HG02870 (cell line): ENCODE results near the gene CLPTM1.
A peak's percentile ranks its signal among the peaks of the same experiment; 100 is the strongest.

Experiments used
- ATAC-seq: cut with Tn5 transposase; IDR thresholded peaks from one replicate; pipeline ENCODE4 v1.9.1; 2021; ENCODE audit warnings: mild to moderate bottlenecking, moderate library complexity; ENCODE audit not compliant: unreplicated experiment

The CLPTM1 gene

DNA sequence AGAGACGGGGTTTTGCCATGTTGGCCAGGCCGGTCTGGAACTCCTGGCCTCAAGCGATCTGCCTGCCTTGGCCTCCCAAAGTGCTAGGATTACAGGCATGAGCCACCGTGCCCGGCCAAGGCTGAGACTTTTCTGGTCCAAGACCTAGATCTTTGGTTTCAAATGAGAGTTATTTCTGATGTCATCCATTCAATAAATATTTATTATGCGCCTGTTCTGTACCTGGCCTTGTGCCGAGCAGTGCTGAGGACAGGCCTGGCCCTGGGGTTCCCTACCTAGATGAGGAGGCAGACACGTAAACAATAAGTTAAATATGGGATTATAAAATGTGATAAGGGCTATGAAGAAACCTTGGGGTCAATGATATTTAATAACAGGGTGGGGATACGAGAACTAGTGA, 50.6 kb downstream of the CLPTM1 start:
- no peak for ATAC-seq

DNA sequence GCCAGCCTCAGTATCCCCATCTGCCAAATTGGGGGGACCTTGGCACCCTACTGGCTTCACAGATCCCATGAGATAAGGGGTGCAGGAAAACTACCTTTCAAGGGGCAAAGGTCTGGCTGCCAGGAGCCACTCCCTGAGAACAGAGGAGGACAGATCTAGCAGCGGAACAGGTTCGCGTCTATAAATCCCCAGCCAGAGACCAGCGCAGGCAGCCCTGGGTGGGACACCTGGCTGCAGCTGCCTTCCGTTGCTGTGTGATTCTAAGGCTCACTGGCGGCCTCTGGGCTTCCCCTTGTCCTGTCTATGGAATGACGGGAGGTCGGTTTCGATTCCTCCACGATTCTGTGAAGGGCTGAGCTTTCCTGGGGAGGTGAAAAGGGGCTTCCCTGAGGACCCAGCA, 53.4 kb downstream of the CLPTM1 start:
- no peak for ATAC-seq

DNA sequence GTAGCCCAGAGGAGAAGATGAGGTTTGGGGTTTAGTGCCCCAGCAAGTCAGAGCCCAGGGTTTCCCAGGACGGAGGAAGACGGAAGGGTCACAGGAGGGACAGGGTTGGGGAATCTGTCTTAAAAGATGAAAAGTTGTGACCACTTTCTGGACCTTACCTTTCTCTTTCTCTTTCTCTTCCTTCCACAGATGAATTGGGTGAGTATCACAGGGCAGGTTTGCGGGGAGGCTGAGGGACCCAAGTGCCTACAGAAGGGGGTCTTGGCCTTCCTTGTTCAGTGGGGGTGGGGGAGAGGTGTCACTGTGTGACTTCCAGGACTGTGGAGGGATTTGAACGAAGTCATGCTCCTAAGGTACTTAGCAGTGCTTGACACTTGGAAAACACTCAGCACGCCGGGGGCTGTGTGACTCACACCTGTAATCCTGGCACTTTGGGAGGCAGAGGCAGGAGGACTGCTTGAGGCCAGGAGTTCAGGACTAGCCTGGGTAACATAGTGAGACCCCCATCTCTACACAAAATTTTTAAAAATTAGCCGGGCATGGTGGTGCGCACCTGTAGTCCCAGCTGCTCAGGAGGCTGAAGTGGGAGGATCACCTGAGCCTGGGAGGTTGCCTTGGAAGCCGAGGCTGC, 54.6 kb downstream of the CLPTM1 start:
- ATAC-seq, result no peak

DNA sequence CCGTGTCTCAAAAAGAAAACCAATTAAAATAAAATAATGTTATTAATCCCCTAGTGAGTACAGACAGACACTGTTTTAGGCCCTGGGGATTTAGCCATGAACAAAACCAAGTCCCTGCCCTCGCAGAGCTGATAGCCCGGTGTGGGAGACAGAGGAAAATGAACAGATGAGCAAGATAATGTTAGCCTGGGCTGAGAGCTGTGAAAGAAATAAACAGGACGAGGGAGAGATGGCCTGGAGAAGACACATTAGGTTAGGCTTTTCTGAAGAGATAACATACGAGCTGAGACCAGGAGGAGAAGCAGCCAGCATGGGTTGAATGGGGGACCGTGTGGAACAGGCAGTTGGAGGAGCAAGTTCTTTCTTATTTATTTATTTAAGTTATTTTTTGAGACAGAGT, 55.1 kb downstream of the CLPTM1 start:
- ATAC-seq, result no peak

DNA sequence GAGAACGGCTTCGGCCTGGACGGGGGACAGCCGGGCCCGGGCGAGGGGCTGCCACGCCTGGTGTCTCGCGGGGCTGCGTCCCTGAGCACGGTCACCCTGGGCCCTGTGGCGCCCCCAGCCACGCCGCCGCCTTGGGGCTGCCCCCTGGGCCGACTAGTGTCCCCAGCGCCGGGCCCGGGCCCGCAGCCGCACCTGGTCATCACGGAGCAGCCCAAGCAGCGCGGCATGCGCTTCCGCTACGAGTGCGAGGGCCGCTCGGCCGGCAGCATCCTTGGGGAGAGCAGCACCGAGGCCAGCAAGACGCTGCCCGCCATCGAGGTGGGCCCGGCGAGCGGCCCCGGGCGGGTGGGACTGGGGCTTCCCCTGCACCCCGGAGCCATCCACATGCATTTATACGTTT, 56.8 kb downstream of the CLPTM1 start:
- ATAC-seq, result no peak

DNA sequence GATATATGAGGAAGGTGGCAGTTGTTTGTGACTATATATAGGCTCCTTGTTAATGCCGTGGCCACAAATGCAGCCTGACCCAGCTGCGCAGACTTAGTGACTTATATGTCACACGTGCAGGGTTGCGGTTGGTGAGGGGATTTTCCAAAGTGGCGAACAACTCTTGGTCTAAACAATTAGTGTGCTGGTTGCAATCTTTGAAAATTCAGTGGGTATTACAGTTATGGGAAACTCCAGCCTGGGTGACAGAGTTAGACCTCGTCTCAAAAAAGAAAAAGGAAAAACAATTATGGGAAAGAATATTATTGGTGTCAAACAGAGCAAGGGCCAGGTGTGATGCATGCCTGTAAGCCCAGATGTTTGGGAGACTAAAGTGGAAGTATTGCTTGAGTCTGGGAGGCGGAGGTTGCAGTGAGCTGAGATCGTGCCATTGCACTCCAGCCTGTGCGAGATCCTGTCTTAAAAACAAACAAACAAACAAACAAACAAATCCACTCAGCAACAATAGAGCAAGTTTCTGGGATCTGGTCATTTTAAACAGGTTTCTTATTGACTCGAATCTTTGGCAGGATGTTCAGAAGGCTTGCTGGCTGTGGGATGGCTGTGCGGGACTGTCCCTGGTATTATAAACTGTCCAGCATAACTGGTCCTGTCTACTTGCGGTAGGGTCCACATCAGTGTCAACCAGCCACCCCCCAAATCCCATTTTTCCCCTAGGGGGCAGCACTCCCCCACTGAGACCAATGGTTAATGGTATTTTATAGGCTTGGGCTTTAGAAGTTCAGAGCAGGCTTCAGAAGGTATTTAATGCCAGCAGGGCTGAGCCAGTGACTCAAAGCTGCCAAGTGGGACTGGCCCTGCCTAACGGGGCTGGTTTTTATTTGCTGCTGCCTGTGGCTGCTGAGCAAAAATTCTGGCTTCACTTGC, 61.5 kb downstream of the CLPTM1 start:
- ATAC-seq, result peak; percentile 73

DNA sequence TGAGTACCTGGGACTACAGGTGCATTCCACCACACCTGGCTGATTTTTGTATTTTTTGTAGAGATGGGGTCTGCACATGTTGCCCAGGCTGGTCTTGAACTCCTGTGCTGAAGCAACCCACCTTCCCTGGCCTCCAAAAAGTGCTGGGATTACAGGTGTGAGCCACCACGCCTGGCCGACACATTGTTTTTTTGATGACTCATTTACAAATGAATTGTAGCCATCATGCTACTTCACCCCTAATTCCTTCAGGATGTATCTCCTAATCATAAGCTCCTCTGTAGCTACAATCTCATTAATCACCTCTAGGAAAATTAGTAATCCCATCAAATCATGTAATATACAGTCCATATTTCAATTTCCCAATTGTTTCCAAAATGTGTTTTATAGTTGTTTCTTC, 64.0 kb downstream of the CLPTM1 start:
- ATAC-seq, result no peak

DNA sequence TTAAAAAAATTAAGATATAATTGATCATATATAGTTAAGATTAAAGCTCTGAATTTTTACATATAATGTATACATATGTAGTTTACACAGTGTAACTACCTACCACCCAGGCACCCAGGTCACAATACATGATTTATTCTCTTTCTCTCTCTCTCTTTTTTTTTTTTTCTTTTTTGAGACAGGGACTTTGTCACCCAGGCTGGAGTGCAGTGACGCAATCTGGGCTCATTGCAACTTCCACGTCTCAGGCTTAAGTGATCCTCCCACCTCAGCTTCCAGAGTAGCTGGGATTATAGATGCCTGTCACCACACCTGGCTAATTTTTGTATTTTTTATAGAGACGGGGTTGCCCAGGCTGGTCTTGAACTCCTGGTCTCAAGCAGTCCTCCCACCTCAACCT, 64.9 kb downstream of the CLPTM1 start:
- no peak for ATAC-seq

DNA sequence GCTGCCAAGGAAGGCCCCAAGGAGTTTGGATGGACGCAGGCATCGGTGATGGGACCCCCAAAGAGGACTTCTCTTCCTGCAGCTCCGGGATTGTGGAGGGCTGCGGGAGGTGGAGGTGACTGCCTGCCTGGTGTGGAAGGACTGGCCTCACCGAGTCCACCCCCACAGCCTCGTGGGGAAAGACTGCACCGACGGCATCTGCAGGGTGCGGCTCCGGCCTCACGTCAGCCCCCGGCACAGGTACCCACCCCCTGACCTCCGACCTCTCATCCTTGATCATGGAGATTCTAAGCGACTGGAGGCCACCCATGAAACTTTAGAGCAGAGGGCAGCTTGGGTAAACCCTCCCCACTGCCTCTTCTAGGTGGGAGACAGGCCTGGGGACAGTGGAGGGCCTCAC, 66.8 kb downstream of the CLPTM1 start:
- no peak for ATAC-seq

DNA sequence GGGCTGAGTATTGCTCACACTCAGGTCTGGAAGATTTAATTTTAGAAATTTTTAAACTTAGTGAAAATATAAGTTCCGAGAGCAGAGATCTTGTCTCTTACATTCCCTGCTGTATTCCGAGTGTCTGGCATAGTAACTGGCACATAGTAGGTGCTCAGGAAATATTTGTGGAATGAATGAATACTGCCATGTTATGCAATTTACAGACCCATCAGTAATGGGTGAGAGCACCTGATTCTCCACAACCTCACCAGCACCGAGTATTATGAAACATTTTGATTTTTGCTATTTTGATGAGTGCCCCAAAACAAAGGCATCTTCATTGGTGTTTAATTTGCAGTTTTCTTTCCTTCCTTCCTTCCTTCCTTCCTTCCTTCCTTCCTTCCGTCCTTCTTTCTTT, 67.9 kb downstream of the CLPTM1 start:
- no peak for ATAC-seq

DNA sequence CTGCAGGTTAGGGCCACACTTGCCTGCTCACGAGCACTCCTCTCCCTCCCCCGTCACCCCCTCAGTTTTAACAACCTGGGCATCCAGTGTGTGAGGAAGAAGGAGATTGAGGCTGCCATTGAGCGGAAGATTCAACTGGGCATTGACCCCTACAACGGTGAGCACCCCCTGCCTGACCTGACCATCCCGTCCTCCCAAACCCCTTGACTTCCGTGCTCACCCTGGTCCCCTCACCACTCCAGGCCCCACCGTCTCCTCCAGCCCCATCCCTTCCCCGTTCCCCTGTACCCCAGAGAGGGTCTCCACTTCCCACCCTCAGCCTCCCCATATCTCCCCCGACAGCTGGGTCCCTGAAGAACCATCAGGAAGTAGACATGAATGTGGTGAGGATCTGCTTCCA, 70.1 kb downstream of the CLPTM1 start:
- no peak for ATAC-seq

DNA sequence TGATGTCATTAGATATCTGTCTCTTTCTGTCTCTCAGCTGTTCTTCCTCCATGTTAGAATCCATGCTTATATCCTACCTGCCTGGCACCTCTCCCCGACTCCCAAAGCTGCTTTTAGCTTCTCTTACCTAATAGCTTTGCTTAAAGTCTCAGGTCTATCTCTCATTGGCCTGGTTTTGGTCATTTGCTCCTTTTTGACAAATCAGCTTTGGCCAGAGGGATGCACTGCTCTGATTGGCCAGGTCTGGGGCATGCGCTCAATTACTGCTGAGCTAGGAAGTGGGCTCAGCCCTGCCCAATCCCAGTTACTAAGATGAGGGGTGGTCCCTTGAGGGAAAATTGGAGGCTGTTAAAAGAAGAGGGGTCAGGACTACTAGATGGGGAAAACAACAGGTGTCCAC, 72.2 kb downstream of the CLPTM1 start:
- ATAC-seq, result no peak

DNA sequence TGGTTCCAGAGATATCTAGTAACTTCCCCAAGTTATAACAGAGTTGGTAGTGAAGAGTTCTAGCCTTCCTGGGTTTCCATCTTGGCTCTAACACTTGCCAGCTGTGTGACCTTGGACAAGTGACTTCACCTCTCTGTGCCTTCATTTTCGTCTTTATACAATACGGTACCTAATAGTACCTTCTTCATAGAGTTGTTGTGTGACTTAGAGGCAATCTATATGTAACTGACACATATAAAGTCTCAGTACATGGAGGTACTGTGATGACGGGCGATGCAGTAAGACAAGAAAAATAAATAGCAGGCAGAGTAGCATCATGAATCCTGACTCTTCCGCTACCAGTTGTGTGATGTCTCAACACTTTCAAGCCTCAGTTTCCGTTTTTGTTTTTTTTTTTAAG, 75.6 kb downstream of the CLPTM1 start:
- no peak for ATAC-seq

DNA sequence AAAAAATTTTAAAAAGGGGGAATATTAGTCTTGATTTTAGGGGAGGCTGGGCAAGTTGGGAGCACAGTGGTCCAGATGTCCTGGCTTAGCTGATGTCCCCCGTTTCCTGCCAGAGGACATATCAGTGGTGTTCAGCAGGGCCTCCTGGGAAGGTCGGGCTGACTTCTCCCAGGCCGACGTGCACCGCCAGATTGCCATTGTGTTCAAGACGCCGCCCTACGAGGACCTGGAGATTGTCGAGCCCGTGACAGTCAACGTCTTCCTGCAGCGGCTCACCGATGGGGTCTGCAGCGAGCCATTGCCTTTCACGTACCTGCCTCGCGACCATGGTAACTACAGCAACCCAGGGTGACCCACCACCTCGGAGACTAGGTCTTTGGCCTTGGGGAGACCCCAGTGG, 77.2 kb downstream of the CLPTM1 start:
- ATAC-seq, result no peak

DNA sequence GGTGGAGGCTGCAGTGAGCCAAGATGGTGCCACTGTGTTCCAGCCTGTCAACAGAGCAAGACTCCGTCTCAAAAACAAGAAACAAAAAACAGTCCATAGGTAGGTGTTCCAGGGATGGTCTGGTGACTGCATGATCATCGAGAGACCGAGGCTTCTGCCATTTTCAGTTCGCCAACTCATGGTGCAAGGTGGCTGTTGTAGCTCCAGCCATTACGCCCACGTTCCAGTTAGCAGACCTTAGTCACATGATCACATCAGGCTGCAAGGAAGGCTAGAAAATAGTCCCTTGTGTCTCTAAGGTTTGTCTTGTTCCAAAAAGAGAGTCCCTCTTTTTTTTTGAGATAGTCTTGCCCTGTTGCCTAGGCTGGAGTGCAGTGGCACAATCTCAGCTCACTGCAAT, 80.6 kb downstream of the CLPTM1 start:
- ATAC-seq, result no peak

DNA sequence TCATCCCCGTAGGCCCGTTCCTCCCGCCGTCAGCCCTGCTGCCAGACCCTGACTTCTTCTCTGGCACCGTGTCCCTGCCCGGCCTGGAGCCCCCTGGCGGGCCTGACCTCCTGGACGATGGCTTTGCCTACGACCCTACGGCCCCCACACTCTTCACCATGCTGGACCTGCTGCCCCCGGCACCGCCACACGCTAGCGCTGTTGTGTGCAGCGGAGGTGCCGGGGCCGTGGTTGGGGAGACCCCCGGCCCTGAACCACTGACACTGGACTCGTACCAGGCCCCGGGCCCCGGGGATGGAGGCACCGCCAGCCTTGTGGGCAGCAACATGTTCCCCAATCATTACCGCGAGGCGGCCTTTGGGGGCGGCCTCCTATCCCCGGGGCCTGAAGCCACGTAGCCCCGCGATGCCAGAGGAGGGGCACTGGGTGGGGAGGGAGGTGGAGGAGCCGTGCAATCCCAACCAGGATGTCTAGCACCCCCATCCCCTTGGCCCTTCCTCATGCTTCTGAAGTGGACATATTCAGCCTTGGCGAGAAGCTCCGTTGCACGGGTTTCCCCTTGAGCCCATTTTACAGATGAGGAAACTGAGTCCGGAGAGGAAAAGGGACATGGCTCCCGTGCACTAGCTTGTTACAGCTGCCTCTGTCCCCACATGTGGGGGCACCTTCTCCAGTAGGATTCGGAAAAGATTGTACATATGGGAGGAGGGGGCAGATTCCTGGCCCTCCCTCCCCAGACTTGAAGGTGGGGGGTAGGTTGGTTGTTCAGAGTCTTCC, 82.4 kb downstream of the CLPTM1 start:
- ATAC-seq, result no peak

DNA sequence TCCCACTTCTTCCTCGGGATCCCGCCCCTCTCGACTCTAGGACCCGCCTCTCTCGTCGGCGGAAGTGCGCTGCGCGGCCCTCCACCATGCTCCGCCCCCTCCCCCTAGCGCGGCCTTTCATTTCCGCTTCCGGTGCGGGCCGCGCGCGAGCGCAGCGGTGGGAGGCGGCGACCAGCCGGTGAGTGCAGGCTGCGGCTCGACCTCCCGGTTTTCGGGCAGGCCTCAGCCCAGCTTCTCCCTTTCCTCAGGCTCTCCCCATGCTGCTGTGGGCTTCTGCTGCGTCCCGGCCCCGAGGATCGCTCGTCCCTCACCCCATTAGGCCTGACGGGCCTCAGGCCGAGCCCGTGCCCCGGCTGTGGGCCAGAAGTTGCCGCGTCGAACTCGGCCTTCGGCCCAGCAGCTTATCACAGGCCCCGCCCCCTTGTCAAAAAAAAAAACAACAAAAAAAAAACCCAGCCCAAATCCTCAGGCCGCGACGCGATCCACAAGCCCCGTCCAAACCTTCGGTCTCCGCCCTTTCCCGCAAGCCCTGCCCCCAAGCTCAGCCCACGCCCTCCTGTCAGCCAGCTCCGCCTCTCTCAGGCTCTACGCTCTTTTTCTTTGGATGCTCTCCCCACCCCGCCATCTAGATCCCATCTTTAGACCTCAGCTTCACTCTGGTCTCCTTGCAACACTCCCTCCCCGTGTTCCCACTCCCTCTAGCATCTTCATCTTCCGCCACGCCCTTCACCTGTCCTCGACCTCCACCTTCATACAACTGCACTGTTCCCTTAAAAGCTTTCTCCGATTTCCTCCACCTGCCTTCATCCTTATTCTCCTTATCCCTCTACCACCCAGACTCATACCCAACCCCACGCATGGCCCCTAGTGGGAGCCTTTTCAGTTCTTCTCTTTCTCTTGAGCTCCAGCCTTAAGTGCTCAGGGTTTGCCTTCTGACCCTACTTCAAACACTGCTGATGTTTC, 84.0 kb downstream of the CLPTM1 start, which contains the start of gene CLASRP:
Gene CLASRP (plus strand): TSS at position 115 of the 963 bp plus-strand sequence. CDS start 1,168 bp downstream, outside the sequence.
- peak; percentile 80 for ATAC-seq

DNA sequence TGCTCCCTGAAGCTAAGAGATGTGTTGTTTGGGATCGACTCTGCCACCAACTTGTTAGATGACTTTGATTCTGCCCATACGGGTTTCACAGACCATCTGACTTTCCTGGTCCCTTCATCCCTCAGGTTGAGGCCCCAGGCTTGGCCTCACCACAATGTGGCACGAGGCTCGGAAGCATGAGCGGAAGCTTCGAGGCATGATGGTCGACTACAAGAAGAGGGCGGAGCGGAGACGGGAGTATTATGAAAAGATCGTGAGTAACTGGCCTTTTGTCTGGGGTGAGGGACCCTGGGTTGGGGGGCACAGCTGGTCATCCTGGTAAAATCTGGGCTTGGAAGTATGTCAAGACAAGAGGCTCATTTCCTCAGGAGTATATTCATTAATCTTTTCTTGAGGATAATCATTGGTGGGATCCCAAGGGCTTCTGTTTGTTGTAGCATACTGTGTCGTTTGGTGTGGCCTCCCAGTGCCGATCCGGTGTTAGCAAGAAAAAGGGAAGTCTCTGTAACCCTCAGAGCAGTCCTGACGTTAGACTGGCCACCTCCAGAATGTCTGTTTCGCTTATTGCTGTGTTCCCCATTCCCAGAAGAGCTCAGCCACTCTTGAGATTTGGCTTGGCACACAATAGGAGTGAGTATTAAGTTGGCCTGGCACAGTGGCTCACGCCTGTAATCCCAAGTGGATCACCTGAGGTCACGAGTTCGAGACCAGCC, 85.0 kb downstream of the CLPTM1 start:
- no peak for ATAC-seq

DNA sequence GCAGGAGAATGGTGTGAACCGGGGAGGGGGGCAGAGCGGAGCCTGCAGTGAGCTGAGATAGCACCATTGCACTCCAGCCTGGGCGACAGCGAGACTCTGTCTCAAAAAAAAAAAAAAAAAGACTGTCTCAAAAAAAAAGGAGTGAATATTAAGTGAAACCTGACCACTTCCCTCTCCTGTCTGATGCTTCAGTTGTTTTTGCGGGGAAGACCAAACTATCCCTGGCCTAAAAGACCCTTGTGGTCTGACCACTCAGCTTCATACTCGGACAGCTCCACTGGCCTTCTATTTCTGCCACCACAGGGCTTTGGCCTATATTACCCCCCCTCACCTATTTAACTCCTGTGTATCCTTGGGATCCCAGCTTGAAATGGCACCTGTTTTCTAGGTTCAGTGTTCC, 85.9 kb downstream of the CLPTM1 start:
- no peak for ATAC-seq
